ENCODE results near the gene DOCK6.

GRCh38 chr19:11304936-11305335, 42.6 kb upstream of the DOCK6 start:
- TF ChIP-seq CTCF (IDR thresholded peaks at IDR 0.05), result no peak
- TF ChIP-seq POLR2A (IDR thresholded peaks at IDR 0.05), result no peak
